ENCODE measurements around the gene AKAP9.

DNA sequence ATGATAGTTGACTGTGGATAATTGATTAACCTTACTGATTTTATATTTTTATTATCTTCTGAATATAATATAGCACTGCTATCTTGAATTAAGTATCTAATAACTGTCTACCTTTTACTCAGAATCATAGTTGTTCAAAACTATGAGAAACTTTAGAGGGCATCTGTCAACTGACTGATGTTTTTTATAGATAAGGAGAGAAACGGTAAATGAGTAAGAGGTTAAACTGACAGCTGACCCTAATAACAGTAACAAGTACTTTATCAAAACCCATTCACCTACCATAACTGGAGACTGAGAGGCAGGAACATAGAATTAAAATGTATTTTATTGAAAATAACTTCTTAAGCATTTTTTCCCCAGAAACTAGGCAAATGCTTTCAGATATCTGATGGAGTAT is 131.5 kb downstream of the AKAP9 start:
- no peak for TF ChIP-seq CTCF (conservative IDR thresholded peaks at IDR 0.05; ENCODE audit: low read depth, low read length)
- TF ChIP-seq EZH2 (IDR thresholded peaks at IDR 0.05; ENCODE audit: borderline replicate concordance, low read depth, low read length, poor library complexity, severe bottlenecking): no peak

All from A673 (cell line).